Measurements from ENCODE around the gene ZBTB7B.

ZBTB7B gene

GRCh38 chr1:155022927-155023236, 20.3 kb downstream of the ZBTB7B start:
- Histone ChIP-seq H3K4me3 (no peak overlapping the region), H3K27ac (no peak overlapping the region)
- TF ChIP-seq, protein P1, sequence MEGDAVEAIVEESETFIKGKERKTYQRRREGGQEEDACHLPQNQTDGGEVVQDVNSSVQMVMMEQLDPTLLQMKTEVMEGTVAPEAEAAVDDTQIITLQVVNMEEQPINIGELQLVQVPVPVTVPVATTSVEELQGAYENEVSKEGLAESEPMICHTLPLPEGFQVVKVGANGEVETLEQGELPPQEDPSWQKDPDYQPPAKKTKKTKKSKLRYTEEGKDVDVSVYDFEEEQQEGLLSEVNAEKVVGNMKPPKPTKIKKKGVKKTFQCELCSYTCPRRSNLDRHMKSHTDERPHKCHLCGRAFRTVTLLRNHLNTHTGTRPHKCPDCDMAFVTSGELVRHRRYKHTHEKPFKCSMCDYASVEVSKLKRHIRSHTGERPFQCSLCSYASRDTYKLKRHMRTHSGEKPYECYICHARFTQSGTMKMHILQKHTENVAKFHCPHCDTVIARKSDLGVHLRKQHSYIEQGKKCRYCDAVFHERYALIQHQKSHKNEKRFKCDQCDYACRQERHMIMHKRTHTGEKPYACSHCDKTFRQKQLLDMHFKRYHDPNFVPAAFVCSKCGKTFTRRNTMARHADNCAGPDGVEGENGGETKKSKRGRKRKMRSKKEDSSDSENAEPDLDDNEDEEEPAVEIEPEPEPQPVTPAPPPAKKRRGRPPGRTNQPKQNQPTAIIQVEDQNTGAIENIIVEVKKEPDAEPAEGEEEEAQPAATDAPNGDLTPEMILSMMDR (IDR thresholded peaks at IDR 0.05): no peak
- DNase-seq (ENCODE audit: low spot score): no peak

- TF ChIP-seq, protein P1 (IDR thresholded peaks at IDR 0.05): no peak
- DNase-seq (ENCODE audit: low spot score): no peak
- no peak overlapping the region for H3K4me3 ChIP-seq
- no peak overlapping the region for H3K27ac ChIP-seq
These were observed 21.0 kb downstream of the ZBTB7B start for GRCh38 chr1:155023627-155024026.

- H3K27ac ChIP-seq: no peak overlapping the region
- TF ChIP-seq, protein P1 (IDR thresholded peaks at IDR 0.05): no peak
- no peak for DNase-seq (ENCODE audit: low spot score)
- no peak overlapping the region for H3K4me3 ChIP-seq
These were observed 21.7 kb downstream of the ZBTB7B start for GRCh38 chr1:155024315-155024714.

DNA sequence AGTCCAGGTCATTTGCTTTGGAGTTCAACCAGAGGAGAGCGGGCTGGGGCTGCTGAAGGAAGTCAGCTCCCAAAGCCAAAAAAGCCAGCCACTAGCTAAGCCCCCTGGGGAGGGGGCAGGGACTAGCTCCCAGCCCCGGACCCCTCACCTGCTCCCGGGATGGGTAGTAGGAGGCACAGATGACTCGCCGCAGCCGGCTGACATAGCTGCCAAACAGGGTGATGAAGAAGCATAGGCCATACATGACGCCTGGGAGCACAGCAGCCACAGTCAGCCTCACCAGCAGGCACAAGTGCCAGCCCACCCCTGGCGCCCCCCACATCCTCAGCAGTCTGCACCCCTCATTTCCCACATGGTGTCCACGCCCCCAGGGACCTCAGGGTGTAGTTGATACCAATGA, 23.6 kb downstream of the ZBTB7B start:
- DNase-seq (ENCODE audit: low spot score): no peak
- no peak overlapping the region for H3K27ac ChIP-seq
- no peak overlapping the region for H3K4me3 ChIP-seq
- TF ChIP-seq, protein P1 (IDR thresholded peaks at IDR 0.05): no peak

DNA sequence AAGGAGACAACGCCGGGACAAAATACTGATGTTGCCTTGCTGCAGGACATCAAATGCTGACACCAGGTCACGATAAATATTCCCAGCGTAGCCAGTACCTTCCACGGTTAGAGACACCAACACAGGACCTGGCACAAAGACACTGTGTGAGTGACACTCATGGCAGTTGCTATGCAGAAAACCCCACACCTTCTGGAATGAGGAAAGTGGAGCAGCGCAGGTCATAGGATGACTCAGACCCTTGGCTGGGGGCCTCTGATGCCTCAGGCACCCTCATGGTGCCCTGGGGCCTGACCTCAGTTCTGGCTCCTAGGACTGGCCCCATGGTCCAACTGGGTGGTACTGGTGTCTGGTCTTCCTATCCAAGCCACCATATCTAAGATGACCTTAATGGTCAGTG, 24.0 kb downstream of the ZBTB7B start:
- Histone ChIP-seq H3K4me3 (no peak overlapping the region), H3K27ac (no peak overlapping the region)
- no peak for DNase-seq (ENCODE audit: low spot score)
- TF ChIP-seq, protein P1 (IDR thresholded peaks at IDR 0.05): no peak

GRCh38 chr1:155029513-155030242, 27.1 kb downstream of the ZBTB7B start:
- no peak for DNase-seq (ENCODE audit: low spot score)
- H3K4me3 ChIP-seq: no peak overlapping the region
- no peak overlapping the region for H3K27ac ChIP-seq

More at GRCh38 chr1:155029513-155030242, 27.1 kb downstream of the ZBTB7B start:
- TF ChIP-seq, protein P1 (IDR thresholded peaks at IDR 0.05): no peak

Measured in coronary artery (tissue), 2 donors.